H1 (cell line): ENCODE results near the gene SPG7. TPM values are rescaled to one million over a fixed set of nuclear protein-coding genes. Genes with fewer than 3 reads are reported as not detected.

Source experiments
- CTCF ChIA-PET: fragments of 300-600 bp; sonication (Branson Sonifier 250); formaldehyde crosslinking; loops from one replicate; lab custom pipeline; 2021; ENCODE audit not compliant: partially characterized antibody; lab: Charles Lee
- POLR2A ChIA-PET: fragments of 300-600 bp; sonication (Branson Sonifier 250); formaldehyde crosslinking; loops from one replicate; lab custom pipeline; 2021; ENCODE audit warnings: inconsistent platforms; ENCODE audit not compliant: partially characterized antibody; lab: Charles Lee
- DNase-seq, 2 experiments: peaks; one replicate each; pipeline versions ENCODE4 v3.0.0 to v3.0.0-alpha.2; 2010 to 2022; ENCODE audit warnings: low spot score in 2 of 2, low read depth in 1 of 2, mixed read lengths in 1 of 2
- FAIRE-seq: peaks from 2 replicates; lab custom pipeline; 2011; peaks lifted over from hg19 to GRCh38; lab: Jason Lieb, UNC
- H2AFZ ChIP-seq: 2 replicates; pipeline ENCODE4 v1.8.1; 2012; ENCODE audit warnings: low read length, inconsistent platforms
- H2AK5ac ChIP-seq: 2 replicates; pipeline ENCODE4 v1.6.1; 2013; ENCODE audit warnings: low read depth, low read length
- H2BK120ac ChIP-seq: replicated peaks from 2 replicates; pipeline ENCODE3; 2013; ENCODE audit warnings: low read depth, low read length, inconsistent platforms
- H2BK12ac ChIP-seq: 2 replicates; pipeline ENCODE4 v1.6.1; 2013; ENCODE audit warnings: low read depth, low read length
- H2BK15ac ChIP-seq: 2 replicates; pipeline ENCODE4 v1.6.1; 2013; ENCODE audit warnings: low read length
- H2BK20ac ChIP-seq: 2 replicates; pipeline ENCODE4 v1.6.1; 2013; ENCODE audit warnings: low read length
- H2BK5ac ChIP-seq: 2 replicates; pipeline ENCODE4 v1.6.1; 2013; ENCODE audit warnings: low read depth, low read length
- H3K14ac ChIP-seq: 2 replicates; pipeline ENCODE4 v1.6.1; 2013; ENCODE audit warnings: inconsistent platforms; ENCODE audit not compliant: insufficient read length
- H3K18ac ChIP-seq: 2 replicates; pipeline ENCODE4 v1.6.1; 2013; ENCODE audit warnings: low read length; ENCODE audit errors: extremely low read depth
- H3K23ac ChIP-seq: 2 replicates; pipeline ENCODE4 v1.6.1; 2013; ENCODE audit warnings: inconsistent platforms; ENCODE audit not compliant: insufficient read length
- H3K23me2 ChIP-seq: 2 replicates; pipeline ENCODE4 v1.6.1; 2013; ENCODE audit warnings: low read depth, low read length
- H3K27ac ChIP-seq: 2 replicates; pipeline ENCODE4 v1.6.1; 2011; ENCODE audit warnings: low read depth, low read length, inconsistent platforms
- H3K27me3 ChIP-seq, 4 experiments: replicated peaks in 1 of 4; 1 replicate in 1 of 4; 2 replicates in 3 of 4; pipeline versions ENCODE4 v1.6.1 to v1.8.1; 2011 to 2013; ENCODE audit warnings: low read length in 3 of 4, mild to moderate bottlenecking in 3 of 4, inconsistent platforms in 2 of 4, mixed read lengths in 2 of 4, moderate library complexity in 1 of 4; ENCODE audit not compliant: control insufficient read depth in 3 of 4, insufficient read depth in 3 of 4; ENCODE audit errors: extremely low read depth in 1 of 4
- H3K36me3 ChIP-seq, 4 experiments: 2 replicates each; pipeline versions ENCODE4 v1.6.1 to v1.8.1; 2011 to 2013; ENCODE audit warnings: mild to moderate bottlenecking in 4 of 4, low read length in 3 of 4, moderate library complexity in 2 of 4, control low read depth in 1 of 4, inconsistent platforms in 1 of 4; ENCODE audit not compliant: insufficient read depth in 4 of 4, control insufficient read depth in 2 of 4
- H3K4ac ChIP-seq: replicated peaks from 2 replicates; pipeline ENCODE3; 2013; ENCODE audit warnings: low read length, low read depth, mixed read lengths, inconsistent platforms; ENCODE audit not compliant: insufficient read length
- H3K4me1 ChIP-seq, 4 experiments: replicated peaks in 1 of 4; 1 replicate in 1 of 4; 2 replicates in 3 of 4; pipeline versions ENCODE4 v1.6.1 to v1.8.1; 2011 to 2013; ENCODE audit warnings: low read length in 3 of 4, inconsistent platforms in 2 of 4, mixed read lengths in 1 of 4; ENCODE audit not compliant: insufficient read depth in 4 of 4, control insufficient read depth in 3 of 4
- H3K4me2 ChIP-seq, 2 experiments: 2 replicates each; pipeline versions ENCODE4 v1.6.1 to v1.8.1; 2011 to 2013; ENCODE audit warnings: low read depth in 2 of 2, low read length in 2 of 2, control low read depth in 1 of 2, inconsistent platforms in 1 of 2, mild to moderate bottlenecking in 1 of 2; ENCODE audit not compliant: insufficient read depth in 1 of 2
- H3K4me3 ChIP-seq, 4 experiments: fragments of 200-600, 300-600 bp in 1 of 4; sonication (generic), shearing (Covaris generic), sonication (Bioruptor Twin) in 1 of 4; 2 replicates each; pipeline versions ENCODE4 v1.5.1 to v1.8.1; 2011 to 2016; ENCODE audit warnings: low read length in 4 of 4, low read depth in 3 of 4, control low read depth in 2 of 4, inconsistent platforms in 2 of 4, mild to moderate bottlenecking in 2 of 4, mixed read lengths in 1 of 4, moderate library complexity in 1 of 4; ENCODE audit not compliant: insufficient read depth in 2 of 4; ENCODE audit errors: extremely low read depth in 1 of 4
- H3K56ac ChIP-seq: replicated peaks from 2 replicates; pipeline ENCODE3; 2013; ENCODE audit warnings: low read depth, mild to moderate bottlenecking, mixed read lengths, low read length, inconsistent platforms; ENCODE audit not compliant: insufficient read length
- H3K79me1 ChIP-seq: 2 replicates; pipeline ENCODE4 v1.6.1; 2013; ENCODE audit warnings: low read depth, low read length, control low read depth
- H3K79me2 ChIP-seq, 2 experiments: 2 replicates each; pipeline versions ENCODE4 v1.6.1 to v1.8.1; 2012 to 2013; ENCODE audit warnings: low read length in 2 of 2, mild to moderate bottlenecking in 2 of 2, inconsistent platforms in 1 of 2; ENCODE audit not compliant: insufficient read depth in 2 of 2, control insufficient read depth in 1 of 2
- H3K9ac ChIP-seq, 4 experiments: replicated peaks in 1 of 4; 1 replicate in 1 of 4; 2 replicates in 3 of 4; pipeline versions ENCODE4 v1.6.1 to v1.8.1; 2011 to 2013; ENCODE audit warnings: low read depth in 3 of 4, low read length in 3 of 4, control low read depth in 2 of 4, mild to moderate bottlenecking in 2 of 4, moderate library complexity in 2 of 4, inconsistent platforms in 1 of 4; ENCODE audit errors: extremely low read depth in 1 of 4
- H3K9me3 ChIP-seq, 2 experiments: 2 replicates each; pipeline versions ENCODE4 v1.6.1 to v1.8.1; 2012 to 2013; ENCODE audit warnings: mild to moderate bottlenecking in 2 of 2, moderate library complexity in 2 of 2, control low read depth in 1 of 2, inconsistent platforms in 1 of 2, low read depth in 1 of 2, low read length in 1 of 2, mixed read lengths in 1 of 2; ENCODE audit not compliant: insufficient read depth in 2 of 2
- H4K20me1 ChIP-seq, 2 experiments: replicated peaks in 1 of 2; 2 replicates each; pipeline versions ENCODE3 to v1.8.1; 2011 to 2013; ENCODE audit warnings: inconsistent platforms in 2 of 2, low read length in 2 of 2, mild to moderate bottlenecking in 1 of 2; ENCODE audit not compliant: insufficient read depth in 2 of 2, control insufficient read depth in 1 of 2
- H4K5ac ChIP-seq: 2 replicates; pipeline ENCODE4 v1.6.1; 2013; ENCODE audit warnings: low read length, low read depth, mixed read lengths, inconsistent platforms; ENCODE audit not compliant: insufficient read length
- H4K8ac ChIP-seq: 2 replicates; pipeline ENCODE4 v1.8.0; 2013; ENCODE audit warnings: mild to moderate bottlenecking, moderate library complexity, low read length, inconsistent platforms; ENCODE audit not compliant: insufficient read depth; ENCODE audit errors: extremely low read depth
- H4K91ac ChIP-seq: replicated peaks from 2 replicates; pipeline ENCODE3; 2013; ENCODE audit warnings: low read length, mixed read lengths, inconsistent platforms; ENCODE audit not compliant: insufficient read length
- JUN ChIP-seq: IDR thresholded peaks from 2 replicates; pipeline ENCODE4 v1.6.1; 2011; ENCODE audit warnings: low read depth, mild to moderate bottlenecking, improper control_type of control experiment, low read length
- PHF8 ChIP-seq: fragments of 200-600 bp; sonication (generic); conservative IDR thresholded peaks from 2 replicates; pipeline ENCODE4 v1.7.1; 2012; ENCODE audit warnings: low read depth, mild to moderate bottlenecking, inconsistent platforms, low read length, moderate library complexity
- WGBS, 2 experiments: shearing (Covaris generic) in 1 of 2; methylation state at CpG; one replicate each; pipeline versions ENCODE4 v1.1.6 to v1.1.7; 2013 to 2015; ENCODE audit warnings: low lambda C conversion rate in 2 of 2, mixed read lengths in 2 of 2, inconsistent platforms in 1 of 2, low coverage in 1 of 2, missing lambda C conversion rate in 1 of 2; ENCODE audit not compliant: insufficient replicate concordance in 2 of 2, insufficient coverage in 1 of 2, insufficient read length in 1 of 2; ENCODE audit errors: extremely low coverage in 1 of 2, missing lambda C conversion rate in 1 of 2; 5-methylcytosine and 5-hydroxymethylcytosine counted together
- polyA plus RNA-seq, 7 experiments: library from polyadenylated mRNA; depleted of rRNA in 3 of 7; stranded (reverse) in 5 of 7; unstranded in 2 of 7; fragments of >200 nt in 5 of 7; fragments of 200-250 nt in 2 of 7; gene quantifications; 1 replicate in 5 of 7; 2 replicates in 1 of 7; 4 replicates in 1 of 7; pipeline versions ENCODE4 v1.2.1 to v1.2.3, GENCODE V29; 2011 to 2013; ENCODE audit warnings: missing spikeins in 2 of 7, mixed read lengths in 2 of 7
- total RNA-seq: library from RNA; stranded (reverse); fragmentation: NEBNext Ultra II Directional; extraction: Animal tissue kit (Norgen Biotek cat#: 25700); gene quantifications from 2 replicates; pipeline ENCODE4 v1.2.1, GENCODE V29; 2021

The SPG7 gene
- total and polyA plus RNA-seq, 2 of the 8 experiments (the other 6 are each of a cell fraction or from before 2014, with no cell fraction given) = 72.1 to 113 TPM

GRCh38 chr16:89466920-89467319 is 41.3 kb upstream of the SPG7 start:
- Histone ChIP-seq H3K14ac (no peak overlapping the region), H3K18ac (no peak overlapping the region), H3K27ac (no peak overlapping the region), H2BK20ac (no peak overlapping the region), H4K8ac (no peak overlapping the region), H3K36me3 (peaks cover 0 to 4% (median 0%) of the 10 kb centered on the region in 4 experiments; a peak in 2 of 8 replicates), H3K4ac (no peak overlapping the region), H3K23me2 (no peaks in the 10 kb centered on the region; the same call in 1 of the 2 replicates), H3K56ac (no peak overlapping the region), H2BK120ac (no peak overlapping the region), H3K4me3 (no peak overlapping the region), H2BK15ac (no peak overlapping the region), H4K20me1 (peaks cover 26 to 38% of the 10 kb centered on the region in 2 experiments), H3K23ac (no peak overlapping the region), H4K91ac (no peak overlapping the region), H3K4me1 (peaks cover 4 to 10% (median 7%) of the 10 kb centered on the region in 4 experiments; a peak in 5 of 7 replicates), H4K5ac (no peak overlapping the region), H2AFZ (no peak overlapping the region), H2AK5ac (no peak overlapping the region), H2BK5ac (no peak overlapping the region), H3K79me2 (peaks cover 50 to 85% of the 10 kb centered on the region in 2 experiments), H3K4me2 (no peak overlapping the region), H2BK12ac (no peak overlapping the region), H3K9ac (no peak overlapping the region; a peak in 1 of 7 replicates), H3K9me3 (peaks cover 0 to 5% of the 10 kb centered on the region in 2 experiments; a peak in 1 of 4 replicates), H3K79me1 (peaks cover 6% of the 10 kb centered on the region), H3K27me3 (no peaks in the 10 kb centered on the region)
- 96% methylated on average over 5 of the region's 5 CpGs; no CpG with 5 or more reads in 1 of the 2 experiments for WGBS, 2 experiments
- ChIA-PET POLR2A (interaction anchor here (0.9 to 3.4 kb wide), 7 partner anchors 12 to 98 kb away, joined by 3 to 19 read pairs (median 4); no protein-coding TSS in a partner anchor), CTCF (interaction anchor here (1.0 to 3.9 kb wide), 7 partner anchors 8 to 178 kb away, joined by 3 to 12 read pairs (median 5); no protein-coding TSS in a partner anchor)
- TF ChIP-seq PHF8 (no peak), JUN (no peak)
- DNase-seq = no peak
- no peak for FAIRE-seq
